Natural killer cell treated with Interleukin-12 subunit alpha and Interleukin-12 subunit beta and Interleukin-15 and Interleukin-18, amount 100 ng/mL, for 72 hours (primary cell): ENCODE measurements around the gene NTMT2. TPM values are rescaled to one million over a fixed set of nuclear protein-coding genes. Genes with fewer than 3 reads are reported as not detected.

Experiments used
- ATAC-seq, 2 donors: fragments of 150-1000 bp; cut with Tn5 transposase in 1 of 2; sonication (Bioruptor Pico), chemical (Tn5 transposase) in 1 of 2; 2 replicates each; pipeline ENCODE4 v1.10.0; 2021
- DNase-seq: peaks from one replicate; pipeline ENCODE4 v3.0.0; 2022; ENCODE audit warnings: low spot score
- H3K27ac Mint-ChIP-seq, 2 donors: 1 replicate in 1 of 2; 2 replicates in 1 of 2; pipeline ENCODE4 v1.8.0; 2022; ENCODE audit warnings: mixed read lengths in 2 of 2, mild to moderate bottlenecking in 1 of 2, moderate library complexity in 1 of 2
- H3K27me3 Mint-ChIP-seq, 2 donors: 1 replicate in 1 of 2; 2 replicates in 1 of 2; pipeline ENCODE4 v1.8.0; 2022; ENCODE audit warnings: mixed read lengths in 2 of 2
- H3K36me3 Mint-ChIP-seq: one replicate; pipeline ENCODE4 v1.8.0; 2022; ENCODE audit warnings: mixed read lengths
- H3K4me1 Mint-ChIP-seq, 2 donors: 1 replicate in 1 of 2; 2 replicates in 1 of 2; pipeline ENCODE4 v1.8.0; 2022; ENCODE audit warnings: low read depth in 2 of 2, mixed read lengths in 2 of 2, mild to moderate bottlenecking in 1 of 2
- H3K4me3 Mint-ChIP-seq: one replicate; pipeline ENCODE4 v1.8.0; 2022; ENCODE audit warnings: mixed read lengths
- H3K9me3 Mint-ChIP-seq: 2 replicates; pipeline ENCODE4 v1.8.0; 2022; ENCODE audit warnings: mixed read lengths
- total RNA-seq, 2 donors: library from RNA; stranded (reverse); gene quantifications; one replicate each; pipeline ENCODE4 v1.2.3, GENCODE V29; 2022

Gene NTMT2
- total RNA-seq, 2 donors from 2014 or later: not detected

- Mint-ChIP-seq H3K27me3 (peaks cover 35 to 40% of the 10 kb centered on the region in 2 donors), H3K4me1 (no peaks in the 10 kb centered on the region), H3K27ac (no peak overlapping the region), H3K36me3 (peaks cover 13% of the 10 kb centered on the region), H3K4me3 (no peak overlapping the region), H3K9me3 (peaks cover 8% of the 10 kb centered on the region)
- ATAC-seq (no peak), DNase-seq (no peak)
Measured at GRCh38 chr1:170203693-170204092, 57.9 kb downstream of the NTMT2 start.

- Mint-ChIP-seq H3K4me3 (no peak overlapping the region), H3K4me1 (no peaks in the 10 kb centered on the region), H3K36me3 (peaks cover 13% of the 10 kb centered on the region), H3K9me3 (peaks cover 8% of the 10 kb centered on the region), H3K27me3 (peaks cover 30 to 36% of the 10 kb centered on the region in 2 donors), H3K27ac (no peak overlapping the region)
- no peak for ATAC-seq
- no peak for DNase-seq
Measured at GRCh38 chr1:170204121-170204520, 58.4 kb downstream of the NTMT2 start.

DNA sequence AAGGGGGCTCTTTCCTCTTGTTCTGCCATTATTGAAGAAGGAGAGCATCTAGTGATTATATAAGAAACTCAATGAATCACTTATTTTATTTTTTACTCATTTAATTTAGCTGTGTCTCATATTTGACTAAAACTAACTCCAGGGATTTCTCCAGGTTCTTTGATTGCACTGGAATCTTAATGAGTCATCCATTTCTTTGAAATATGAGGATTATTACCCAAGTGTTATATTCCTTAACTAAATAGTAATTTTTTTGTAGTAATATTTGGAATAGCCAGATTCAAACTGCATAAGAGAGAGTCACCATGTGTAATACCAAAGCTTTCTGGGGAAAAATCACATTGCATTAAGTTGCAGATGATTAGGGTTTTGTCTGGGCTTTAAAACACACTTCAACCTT, 59.5 kb downstream of the NTMT2 start:
- Mint-ChIP-seq H3K27me3 (peaks cover 28% of the 10 kb centered on the region in 2 donors), H3K4me1 (no peaks in the 10 kb centered on the region), H3K27ac (no peak overlapping the region), H3K4me3 (no peak overlapping the region), H3K9me3 (peaks cover 8% of the 10 kb centered on the region), H3K36me3 (peaks cover 13% of the 10 kb centered on the region)
- ATAC-seq: no peak
- DNase-seq: no peak

DNA sequence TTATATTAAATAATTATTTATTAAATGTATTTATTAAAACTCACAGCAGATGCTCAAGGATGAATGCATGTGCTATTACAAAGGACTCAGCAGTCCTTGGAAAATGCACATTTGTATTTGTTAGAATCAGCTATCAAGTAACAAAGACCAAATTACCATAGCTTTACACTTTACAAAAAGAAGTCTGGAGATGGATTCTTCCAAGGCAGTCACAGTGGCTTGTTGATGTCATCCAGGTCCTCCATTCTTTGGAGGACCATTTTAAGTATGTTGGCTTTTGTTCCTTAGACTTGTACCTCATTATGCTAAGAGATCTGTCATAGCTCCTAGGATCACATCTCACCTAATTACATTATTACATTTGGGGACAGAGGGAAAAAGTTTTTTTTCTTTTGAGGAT, 63.4 kb downstream of the NTMT2 start:
- DNase-seq: no peak
- H3K27ac Mint-ChIP-seq: no peak overlapping the region
- peaks cover 26 to 34% of the 10 kb centered on the region in 2 donors for H3K27me3 Mint-ChIP-seq
- no peak for ATAC-seq
- H3K36me3 Mint-ChIP-seq: peaks cover 13% of the 10 kb centered on the region
- peaks cover 0 to 2% of the 10 kb centered on the region in 2 donors for H3K4me1 Mint-ChIP-seq
- H3K9me3 Mint-ChIP-seq: peaks cover 5% of the 10 kb centered on the region
- H3K4me3 Mint-ChIP-seq: no peak overlapping the region

DNA sequence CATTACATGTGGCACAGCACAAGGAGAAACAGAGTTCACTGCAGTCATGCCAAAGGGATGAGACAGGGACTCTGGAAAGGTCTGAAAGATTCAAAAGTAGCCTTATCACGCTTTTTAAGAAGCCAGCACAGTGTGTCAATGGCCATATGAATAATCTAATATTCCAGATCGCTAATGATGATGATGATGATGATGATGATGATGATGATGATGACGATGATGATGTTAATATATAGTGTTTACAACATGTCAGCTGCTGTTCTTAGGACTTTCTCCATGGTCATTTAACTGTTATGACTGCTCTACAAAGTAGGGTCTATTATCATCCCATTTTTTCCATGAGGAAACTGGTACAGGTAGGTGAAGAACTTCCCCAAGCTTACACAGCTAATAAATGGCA, 64.4 kb downstream of the NTMT2 start:
- H3K4me3 Mint-ChIP-seq: no peak overlapping the region
- peaks cover 5% of the 10 kb centered on the region for H3K9me3 Mint-ChIP-seq
- peaks cover 0 to 9% of the 10 kb centered on the region in 2 donors for H3K4me1 Mint-ChIP-seq
- no peak for DNase-seq
- peaks cover 28 to 44% of the 10 kb centered on the region in 2 donors for H3K27me3 Mint-ChIP-seq
- no peak overlapping the region for H3K27ac Mint-ChIP-seq
- H3K36me3 Mint-ChIP-seq: peaks cover 13% of the 10 kb centered on the region
- ATAC-seq: no peak

GRCh38 chr1:170213596-170213995, 67.8 kb downstream of the NTMT2 start:
- no peak for DNase-seq
- H3K4me3 Mint-ChIP-seq: no peak overlapping the region

GRCh38 chr1:170214117-170215032, 68.6 kb downstream of the NTMT2 start:
- peaks cover 20 to 44% of the 10 kb centered on the region in 2 donors for H3K27me3 Mint-ChIP-seq
- no peak overlapping the region for H3K27ac Mint-ChIP-seq
- no peaks in the 10 kb centered on the region for H3K9me3 Mint-ChIP-seq
- H3K36me3 Mint-ChIP-seq: no peaks in the 10 kb centered on the region
- peak in 1 of 2 donors; percentile 65 for ATAC-seq
- peaks cover 0 to 9% of the 10 kb centered on the region in 2 donors for H3K4me1 Mint-ChIP-seq
- no peak overlapping the region for H3K4me3 Mint-ChIP-seq
- no peak for DNase-seq

More at GRCh38 chr1:170213596-170213995, 67.8 kb downstream of the NTMT2 start:
- H3K27me3 Mint-ChIP-seq: peaks cover 20 to 41% of the 10 kb centered on the region in 2 donors
- H3K9me3 Mint-ChIP-seq: no peaks in the 10 kb centered on the region
- ATAC-seq: no peak
- no peaks in the 10 kb centered on the region for H3K36me3 Mint-ChIP-seq
- peaks cover 0 to 9% of the 10 kb centered on the region in 2 donors for H3K4me1 Mint-ChIP-seq
- no peak overlapping the region for H3K27ac Mint-ChIP-seq

DNA sequence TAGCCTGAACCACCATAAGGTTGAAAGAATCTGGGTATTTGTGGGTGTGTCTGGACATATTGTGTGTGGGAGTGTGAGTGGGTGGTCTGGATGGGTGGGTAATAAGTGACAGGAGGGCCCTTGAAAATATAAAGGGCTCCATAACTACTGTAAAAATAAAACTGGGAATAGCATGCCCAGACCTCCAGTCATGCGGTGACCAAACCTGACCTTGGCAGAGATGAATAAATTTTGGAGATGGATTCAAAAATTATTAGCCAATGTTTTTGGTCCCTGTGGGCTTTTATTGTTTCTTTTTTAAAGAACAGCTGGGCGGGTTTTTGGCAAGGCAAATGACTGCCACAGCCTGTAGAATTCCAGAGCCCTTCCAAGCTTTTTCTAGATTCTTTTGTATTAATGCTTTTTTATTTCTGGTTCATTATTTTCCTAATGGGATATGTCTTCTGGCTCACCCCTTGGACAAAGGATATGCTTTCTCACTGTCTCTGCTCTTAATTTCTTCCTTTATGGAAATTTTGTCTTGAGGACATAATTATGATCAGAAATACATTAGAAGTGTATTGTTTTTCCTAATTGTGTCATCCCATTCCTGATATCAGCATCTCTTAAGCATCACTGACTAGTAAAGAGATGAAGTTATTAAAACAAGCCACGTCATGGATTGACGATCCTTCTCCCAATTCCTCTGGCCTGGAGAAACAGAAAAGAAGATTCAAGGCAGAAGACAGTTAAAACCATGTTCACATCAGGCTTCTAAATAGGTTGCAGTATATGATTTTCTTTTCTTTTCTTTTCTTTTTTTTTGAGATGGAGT, 69.5 kb downstream of the NTMT2 start:
- H3K9me3 Mint-ChIP-seq: no peaks in the 10 kb centered on the region
- peaks cover 0 to 9% of the 10 kb centered on the region in 2 donors for H3K4me1 Mint-ChIP-seq
- no peaks in the 10 kb centered on the region for H3K36me3 Mint-ChIP-seq
- H3K4me3 Mint-ChIP-seq: no peak overlapping the region
- no peak for DNase-seq
- H3K27me3 Mint-ChIP-seq: peaks cover 20 to 50% of the 10 kb centered on the region in 2 donors
- H3K27ac Mint-ChIP-seq: no peak overlapping the region
- ATAC-seq: no peak

- Mint-ChIP-seq H3K27ac (no peak overlapping the region), H3K4me1 (peaks cover 0 to 9% of the 10 kb centered on the region in 2 donors), H3K27me3 (peaks cover 24 to 49% of the 10 kb centered on the region in 2 donors), H3K36me3 (no peaks in the 10 kb centered on the region), H3K4me3 (no peak overlapping the region), H3K9me3 (no peaks in the 10 kb centered on the region)
- DNase-seq (no peak), ATAC-seq (no peak)
Measured at GRCh38 chr1:170217517-170218256, 71.9 kb downstream of the NTMT2 start.

- H3K27ac Mint-ChIP-seq: no peak overlapping the region
- peaks cover 0 to 9% of the 10 kb centered on the region in 2 donors for H3K4me1 Mint-ChIP-seq
- no peaks in the 10 kb centered on the region for H3K36me3 Mint-ChIP-seq
- DNase-seq (no peak), ATAC-seq (no peak)
- H3K27me3 Mint-ChIP-seq: peaks cover 28 to 55% of the 10 kb centered on the region in 2 donors
- H3K9me3 Mint-ChIP-seq: peaks cover 2% of the 10 kb centered on the region
- no peak overlapping the region for H3K4me3 Mint-ChIP-seq
Measured at GRCh38 chr1:170218257-170218650, 72.5 kb downstream of the NTMT2 start.

Other genes with a start within 250 kb of the NTMT2 start
- 10 to 100 TPM; 33.6 to 38.3 TPM for gene KIFAP3, start 71.3 kb upstream of the NTMT2 start, total RNA-seq